Testis (tissue), 3 donors: ENCODE data around the gene ARHGAP26. TPM values are rescaled to one million over a fixed set of nuclear protein-coding genes. Genes with fewer than 3 reads are reported as not detected.
A peak's percentile ranks its signal among the peaks of the same experiment; 100 is the strongest.

ENCODE experiments used
- DNase-seq: peaks from one replicate; pipeline ENCODE4 v3.0.0-alpha.2; 2019
- H3K27ac ChIP-seq, 2 donors: fragments of 200-600 bp; sonication (generic); one replicate each; pipeline ENCODE4 v1.5.1; 2019
- H3K27me3 ChIP-seq: fragments of 200-600 bp; sonication (generic); one replicate; pipeline ENCODE4 v1.5.1; 2019
- H3K36me3 ChIP-seq: fragments of 200-600 bp; sonication (generic); one replicate; pipeline ENCODE4 v1.5.1; 2017; ENCODE audit warnings: low read depth; ENCODE audit errors: missing control alignments
- H3K4me1 ChIP-seq: fragments of 200-600 bp; sonication (generic); one replicate; pipeline ENCODE4 v1.5.1; 2019
- H3K4me3 ChIP-seq, 2 donors: fragments of 200-600 bp; sonication (generic); one replicate each; pipeline ENCODE4 v1.5.1; 2017 to 2019
- H3K9me3 ChIP-seq: fragments of 200-600 bp; sonication (generic); one replicate; pipeline ENCODE4 v1.5.1; 2017
- CTCF ChIP-seq, 3 experiments: fragments of 450-650 bp in 2 of 3; fragments of 200-600 bp in 1 of 3; sonication (generic) in 1 of 3; IDR thresholded peaks; one replicate each; pipeline ENCODE4 v1.5.1; 2016 to 2019; ENCODE audit warnings: antibody characterized with exemption in 3 of 3, mild to moderate bottlenecking in 2 of 3, moderate library complexity in 1 of 3
- POLR2A ChIP-seq: fragments of 450-650 bp; IDR thresholded peaks from one replicate; pipeline ENCODE4 v1.6.1; 2017; ENCODE audit warnings: antibody characterized with exemption, mild to moderate bottlenecking, moderate library complexity
- WGBS, 2 donors: methylation state at CpG; one replicate each; pipeline ENCODE4 v1.1.5; 2018; 5-methylcytosine and 5-hydroxymethylcytosine counted together
- intact Hi-C: fragments of 100-400 bp; cut with DNase I; formaldehyde crosslinking; loops from one replicate; pipeline ENCODE4 v1.15.1; 2023; ENCODE audit warnings: low total_unique reads
- polyA plus RNA-seq: library from polyadenylated mRNA; stranded (reverse); fragments of 350-450 nt; fragmentation: Illumina TruSeq; extraction: RNeasy Lipid Tissue Mini Kit (QIAGEN cat#74804); gene quantifications from one replicate; pipeline ENCODE4 v1.2.3, GENCODE V29; 2014; ENCODE audit warnings: low read depth, low replicate concordance; ENCODE audit not compliant: insufficient read depth
- total RNA-seq, 2 donors: library from RNA; depleted of rRNA; stranded (reverse); fragments of >200 nt; gene quantifications; one replicate each; pipeline ENCODE4 v1.2.3, GENCODE V29; 2016

The ARHGAP26 gene
- total and polyA plus RNA-seq, 3 donors from 2014 or later, result 33.8 to 98.7 (median 95.7) TPM

GRCh38 chr5:142881784-142882126 lies 111.6 kb downstream of the ARHGAP26 start:
- no peak for TF ChIP-seq CTCF (IDR thresholded peaks at IDR 0.05)
- TF ChIP-seq POLR2A, result no peak
- Histone ChIP-seq H3K4me3 (no peak overlapping the region), H3K36me3 (no peaks in the 10 kb centered on the region), H3K4me1 (peaks cover 4% of the 10 kb centered on the region), H3K9me3 (no peaks in the 10 kb centered on the region), H3K27ac (no peak overlapping the region), H3K27me3 (no peaks in the 10 kb centered on the region)
- WGBS, 2 donors, result 78 to 82% methylated on average over 3 of the region's 3 CpGs
- no peak for DNase-seq
- intact Hi-C loops, result loop anchor here (5.0 kb wide), 1 partner anchor 164 kb away; no protein-coding TSS in a partner anchor

GRCh38 chr5:142883025-142883424 lies 112.8 kb downstream of the ARHGAP26 start:
- H3K27ac ChIP-seq, result peak overlapping the region in 1 of 2 donors; percentile 20

GRCh38 chr5:142883438-142883837 lies 113.3 kb downstream of the ARHGAP26 start:
- Histone ChIP-seq H3K4me3 (no peak overlapping the region), H3K27me3 (no peaks in the 10 kb centered on the region), H3K27ac (no peak overlapping the region), H3K4me1 (peaks cover 4% of the 10 kb centered on the region), H3K9me3 (no peaks in the 10 kb centered on the region), H3K36me3 (no peaks in the 10 kb centered on the region)
- WGBS, 2 donors, result 96 to 98% methylated on average over 4 of the region's 4 CpGs
- TF ChIP-seq CTCF (IDR thresholded peaks at IDR 0.05), result no peak
- no peak for DNase-seq
- intact Hi-C loops, result loop anchor here (5.0 kb wide), 1 partner anchor 166 kb away; no protein-coding TSS in a partner anchor

More at GRCh38 chr5:142883025-142883424, 112.8 kb downstream of the ARHGAP26 start:
- peaks cover 4% of the 10 kb centered on the region for H3K4me1 ChIP-seq
- H3K9me3 ChIP-seq, result no peaks in the 10 kb centered on the region
- peak; percentile 57 for DNase-seq
- intact Hi-C loops, result loop anchor here (5.0 kb wide), 1 partner anchor 166 kb away; no protein-coding TSS in a partner anchor
- no peak for TF ChIP-seq POLR2A
- no peak for TF ChIP-seq CTCF (IDR thresholded peaks at IDR 0.05)
- H3K36me3 ChIP-seq, result no peaks in the 10 kb centered on the region
- no peak overlapping the region for H3K4me3 ChIP-seq
- 45 to 68% methylated on average over 2 of the region's 2 CpGs for WGBS, 2 donors
- H3K27me3 ChIP-seq, result no peaks in the 10 kb centered on the region

- TF ChIP-seq CTCF (IDR thresholded peaks at IDR 0.05) (no peak), POLR2A (no peak)
- H3K27me3 ChIP-seq, result no peaks in the 10 kb centered on the region
- 46 to 56% methylated on average over 3 of the region's 3 CpGs for WGBS, 2 donors
- no peak for DNase-seq
- H3K4me3 ChIP-seq, result no peak overlapping the region
- H3K27ac ChIP-seq, result no peak overlapping the region
- H3K36me3 ChIP-seq, result no peaks in the 10 kb centered on the region
- peaks cover 4% of the 10 kb centered on the region for H3K4me1 ChIP-seq
- no peaks in the 10 kb centered on the region for H3K9me3 ChIP-seq
- intact Hi-C loops, result loop anchor here (5.0 kb wide), 1 partner anchor 167 kb away; no protein-coding TSS in a partner anchor
Observed at GRCh38 chr5:142884029-142884428, 113.9 kb downstream of the ARHGAP26 start.

- intact Hi-C loops, result no loop called here
- no peak for DNase-seq
- Histone ChIP-seq H3K27ac (no peak overlapping the region), H3K27me3 (no peaks in the 10 kb centered on the region), H3K36me3 (no peaks in the 10 kb centered on the region), H3K4me1 (peaks cover 4% of the 10 kb centered on the region), H3K4me3 (no peak overlapping the region), H3K9me3 (no peaks in the 10 kb centered on the region)
- TF ChIP-seq CTCF (IDR thresholded peaks at IDR 0.05) (no peak), POLR2A (no peak)
- WGBS, 2 donors, result 80 to 89% methylated on average over 2 of the region's 2 CpGs
Observed at GRCh38 chr5:142886211-142886610, 116.0 kb downstream of the ARHGAP26 start.
